ENCODE measurements around the gene S1PR5. TPM values are rescaled to one million over a fixed set of nuclear protein-coding genes. Genes with fewer than 3 reads are reported as not detected.
"Not testable (repeated sequence)": the region's sequence is repeated elsewhere in the genome, so short reads cannot be mapped to it uniquely, and the experiment has no call there.

The S1PR5 gene
- total RNA-seq, 1 experiment from 2014 or later: 1.8 TPM

- DNase-seq (ENCODE audit: low read depth): no peak
Measured at GRCh38 chr19:10544753-10545251, 27.6 kb upstream of the S1PR5 start.

- DNase-seq (ENCODE audit: low read depth): no peak
Measured at GRCh38 chr19:10544242-10544752, 27.1 kb upstream of the S1PR5 start.

DNA sequence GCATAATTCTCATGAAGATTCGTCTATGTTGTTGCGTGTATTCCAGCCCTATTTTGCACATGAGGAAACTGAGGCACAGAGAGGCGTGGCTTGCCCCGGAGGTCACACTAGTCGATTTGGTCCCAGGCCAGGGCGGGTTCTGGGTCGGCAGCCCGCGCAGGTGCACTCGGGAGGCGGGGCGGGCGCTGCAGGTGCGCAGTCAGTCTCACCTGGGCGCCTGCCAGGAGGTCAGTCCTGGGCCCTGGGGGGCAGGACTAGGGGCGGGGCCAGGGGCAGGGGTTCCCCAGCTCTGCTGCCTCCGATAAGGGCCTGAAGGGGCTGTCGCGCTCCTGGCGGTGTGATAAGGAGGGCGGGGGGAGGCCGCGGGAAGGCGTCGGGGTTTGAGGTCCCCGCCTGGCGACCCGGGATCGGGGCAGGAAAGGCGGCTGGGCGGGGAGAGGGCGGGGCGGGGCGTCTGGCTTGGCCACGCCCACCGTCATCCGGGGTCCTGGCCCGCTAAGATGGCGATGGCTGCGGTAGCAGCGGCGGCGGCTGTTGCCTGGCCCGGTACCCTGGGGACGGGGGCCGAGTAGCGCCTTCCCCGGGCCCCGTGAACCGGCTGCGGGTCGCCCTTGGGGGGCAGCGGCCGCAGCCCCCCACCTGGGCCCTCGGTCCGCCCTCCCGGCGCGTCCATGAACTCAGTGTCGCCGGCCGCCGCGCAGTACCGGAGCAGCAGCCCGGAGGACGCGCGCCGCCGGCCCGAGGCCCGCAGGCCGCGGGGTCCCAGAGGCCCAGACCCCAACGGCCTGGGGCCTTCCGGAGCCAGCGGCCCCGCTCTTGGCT, 26.4 kb upstream of the S1PR5 start, which contains the start of gene ATG4D:
Gene ATG4D (plus strand): TSS at position 485 of the 822 bp plus-strand sequence. CDS start 187 bp downstream, at position 672.
- DNase-seq (ENCODE audit: low read depth): no peak

DNA sequence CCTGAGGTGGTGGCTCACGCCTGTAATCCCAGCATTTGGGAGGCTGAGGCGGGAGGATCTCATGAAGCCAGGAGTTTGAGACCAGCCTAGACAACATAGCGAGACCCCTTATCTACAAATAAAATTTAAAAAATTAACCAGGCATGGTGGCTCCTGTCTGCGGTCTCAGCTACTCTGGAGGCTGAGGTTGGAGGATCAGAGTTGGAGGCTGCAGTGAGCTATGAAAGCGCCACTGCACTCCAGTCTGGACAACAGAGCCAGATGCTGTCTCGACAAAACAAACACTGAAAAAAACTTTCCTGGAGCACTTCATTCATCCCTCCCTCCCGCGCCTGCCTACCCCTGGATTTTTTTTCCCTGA, 25.8 kb upstream of the S1PR5 start:
- no peak for DNase-seq (ENCODE audit: low read depth)

DNA sequence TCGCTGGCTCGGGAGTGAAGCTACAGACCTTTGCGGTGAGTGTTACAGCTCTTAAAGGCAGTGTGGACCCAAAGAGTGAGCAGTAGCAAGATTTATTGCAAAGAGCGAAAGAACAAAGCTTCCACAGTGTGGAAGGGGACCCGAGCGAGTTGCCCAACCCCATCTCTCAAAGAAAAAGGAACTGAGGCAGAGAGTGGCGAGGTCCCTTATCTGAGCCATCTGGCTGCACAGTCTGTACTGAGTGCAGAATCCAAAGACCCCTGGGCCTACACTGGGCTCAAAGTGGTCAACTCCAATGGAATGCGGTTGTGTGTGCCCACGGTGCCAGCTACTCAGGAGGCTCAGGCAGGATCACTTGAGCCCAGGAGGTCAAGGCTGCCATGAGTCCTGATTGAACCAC, 21.8 kb upstream of the S1PR5 start:
- DNase-seq (ENCODE audit: low read depth): not testable (repeated sequence)

DNA sequence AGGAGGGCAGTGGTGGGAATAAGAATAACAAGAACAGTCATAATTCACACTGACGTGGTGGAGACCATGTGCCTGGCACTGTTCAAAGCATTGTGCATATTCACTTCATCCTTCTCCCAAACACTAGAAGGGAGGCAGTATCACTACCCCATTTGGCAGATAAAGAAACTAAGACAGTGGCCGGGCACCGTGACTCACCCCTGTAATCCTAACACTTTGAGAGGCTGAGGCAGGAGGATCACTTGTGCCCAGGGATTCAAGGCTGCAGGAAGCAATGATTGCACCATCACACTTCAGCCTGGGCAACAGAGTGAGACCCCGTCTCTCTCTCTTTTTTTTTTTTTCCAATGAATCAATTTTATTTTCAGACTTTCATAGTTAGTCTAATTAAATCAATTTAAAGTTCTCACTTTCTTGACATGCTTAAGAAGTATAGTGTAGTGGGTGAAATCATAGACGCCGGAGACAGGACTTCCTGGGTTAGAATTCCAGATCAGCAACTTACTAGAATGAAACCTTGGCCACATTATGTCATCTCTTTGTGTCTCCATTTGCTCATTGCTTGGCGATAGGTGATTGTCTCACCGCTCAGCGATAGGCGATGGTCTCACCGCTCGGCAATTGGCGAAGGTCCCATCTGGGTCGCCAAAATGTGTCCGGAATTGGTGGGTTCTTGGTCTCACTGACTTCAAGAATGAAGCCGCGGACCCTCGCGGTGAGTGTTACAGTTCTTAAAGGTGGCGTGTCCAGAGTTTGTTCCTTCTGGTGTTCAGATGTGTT, 21.1 kb upstream of the S1PR5 start:
- DNase-seq (ENCODE audit: low read depth): no peak

GRCh38 chr19:10537668-10538067, 20.4 kb upstream of the S1PR5 start:
- DNase-seq (ENCODE audit: low read depth): no peak

GRCh38 chr19:10535613-10536012, 18.4 kb upstream of the S1PR5 start:
- no peak for DNase-seq (ENCODE audit: low read depth)

DNA sequence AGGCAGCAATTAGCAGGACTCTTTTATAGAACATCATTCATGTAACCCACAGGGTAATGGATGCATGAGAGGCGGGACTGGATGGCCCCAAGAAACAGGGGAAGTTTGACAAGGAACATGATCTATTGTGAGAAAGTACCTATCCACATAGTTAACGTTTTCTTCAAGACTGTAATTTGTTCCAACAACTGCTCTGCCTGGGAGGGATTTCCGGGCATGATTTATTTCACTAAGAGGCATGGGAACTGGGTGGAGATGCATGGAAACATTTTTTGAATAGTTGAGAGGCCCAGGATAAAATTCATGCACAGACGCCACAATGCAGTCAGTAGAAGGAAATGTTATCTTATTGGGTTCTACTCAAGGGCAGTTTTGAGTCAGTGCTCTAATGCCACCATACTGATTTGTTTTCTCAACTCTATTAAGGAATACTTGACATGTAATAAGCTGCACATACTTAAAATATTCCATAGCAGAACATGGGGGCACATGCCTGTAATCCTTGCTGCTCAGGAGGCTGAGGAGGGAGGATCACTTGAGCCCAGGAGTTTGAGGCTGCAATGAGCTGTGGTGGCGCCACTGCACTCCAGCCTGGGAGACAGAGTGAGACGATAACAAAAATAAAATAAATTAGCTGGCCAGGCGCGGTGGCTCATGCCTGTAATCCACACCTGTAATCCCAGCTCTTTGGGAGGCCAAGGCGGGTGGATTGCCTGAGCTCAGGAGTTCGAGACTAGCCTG, 16.6 kb upstream of the S1PR5 start:
- no peak for DNase-seq (ENCODE audit: low read depth)

DNA sequence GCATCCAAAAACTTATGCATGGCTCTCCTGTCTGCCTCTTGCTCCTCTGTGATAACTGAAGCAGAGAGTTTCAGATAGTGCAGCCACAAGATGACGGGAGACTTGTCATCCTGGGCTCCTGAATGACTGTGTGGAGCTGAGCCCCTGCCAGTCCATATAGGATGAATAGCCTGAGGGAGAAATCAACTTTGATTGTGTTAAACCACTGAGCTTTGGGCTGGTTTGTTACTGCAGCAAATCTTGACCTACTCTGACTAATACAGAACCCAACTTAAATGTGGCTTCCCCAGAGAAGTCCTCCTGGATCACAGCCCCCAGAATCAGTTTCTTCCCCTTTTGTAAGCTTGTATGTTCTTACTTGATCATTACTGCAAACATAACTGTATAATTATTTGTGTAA, 15.2 kb upstream of the S1PR5 start:
- DNase-seq (ENCODE audit: low read depth): no peak

GRCh38 chr19:10526887-10527286, 9.6 kb upstream of the S1PR5 start:
- not testable (repeated sequence) for DNase-seq (ENCODE audit: low read depth)

- DNase-seq (ENCODE audit: low read depth): no peak
Measured at GRCh38 chr19:10525636-10526035, 8.4 kb upstream of the S1PR5 start.

DNA sequence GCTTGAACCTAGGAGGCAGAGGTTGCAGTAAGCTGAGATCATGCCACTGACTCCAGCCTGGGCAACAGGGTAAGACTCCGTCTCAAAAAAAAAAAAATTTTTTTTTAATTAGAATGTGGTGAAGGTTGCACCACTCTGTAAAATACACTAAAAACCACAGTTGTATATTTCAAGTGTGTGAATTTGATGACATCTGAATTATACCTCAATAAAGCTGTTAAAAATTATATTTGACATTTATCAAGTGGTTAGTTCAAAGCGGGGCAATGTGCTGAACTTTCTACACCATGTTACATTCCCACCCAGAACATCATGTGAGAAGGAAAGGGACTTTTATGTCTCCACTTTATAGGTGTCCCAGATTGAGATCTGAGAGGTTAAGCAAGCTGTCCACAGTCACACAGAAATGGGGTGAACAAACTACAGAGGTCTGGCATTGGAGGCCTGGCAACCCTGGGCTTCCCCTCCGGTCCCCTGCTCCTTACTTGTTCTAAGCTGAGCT, 5.9 kb upstream of the S1PR5 start:
- no peak for DNase-seq (ENCODE audit: low read depth)

- no peak for DNase-seq (ENCODE audit: low read depth)
Measured at GRCh38 chr19:10521461-10522171, 4.4 kb upstream of the S1PR5 start.

DNA sequence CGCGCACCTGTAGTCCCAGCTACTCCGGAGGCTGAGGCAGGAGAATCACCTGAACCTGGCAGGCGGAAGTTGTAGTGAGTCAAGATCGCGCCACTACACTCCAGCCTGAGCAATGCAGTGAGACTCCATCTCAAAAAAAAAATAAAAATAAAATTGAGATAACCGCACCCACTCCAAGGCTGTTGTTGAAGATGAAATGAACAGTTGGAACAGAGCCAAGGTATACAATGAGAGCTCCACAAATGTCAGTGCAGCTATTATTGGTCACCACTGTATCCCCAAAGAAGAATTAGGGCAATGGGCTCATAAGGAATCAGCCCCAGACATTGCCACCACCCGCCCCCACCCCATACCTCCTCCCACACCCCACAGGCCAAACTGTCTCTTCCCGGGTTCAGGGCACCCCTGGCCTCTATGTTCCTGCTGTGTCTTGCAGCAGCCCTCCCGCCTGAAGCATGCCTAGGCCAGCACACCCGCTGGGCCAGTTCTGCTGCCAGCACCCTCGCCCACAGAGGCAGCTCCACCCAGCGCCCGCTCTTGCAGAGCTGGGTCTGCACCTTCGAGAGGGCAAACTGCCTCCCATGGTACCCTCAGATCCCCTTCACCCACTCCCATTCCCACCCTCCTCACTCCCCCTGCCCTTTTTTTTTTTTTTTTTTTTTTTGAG, 3.5 kb upstream of the S1PR5 start:
- DNase-seq (ENCODE audit: low read depth): no peak

DNA sequence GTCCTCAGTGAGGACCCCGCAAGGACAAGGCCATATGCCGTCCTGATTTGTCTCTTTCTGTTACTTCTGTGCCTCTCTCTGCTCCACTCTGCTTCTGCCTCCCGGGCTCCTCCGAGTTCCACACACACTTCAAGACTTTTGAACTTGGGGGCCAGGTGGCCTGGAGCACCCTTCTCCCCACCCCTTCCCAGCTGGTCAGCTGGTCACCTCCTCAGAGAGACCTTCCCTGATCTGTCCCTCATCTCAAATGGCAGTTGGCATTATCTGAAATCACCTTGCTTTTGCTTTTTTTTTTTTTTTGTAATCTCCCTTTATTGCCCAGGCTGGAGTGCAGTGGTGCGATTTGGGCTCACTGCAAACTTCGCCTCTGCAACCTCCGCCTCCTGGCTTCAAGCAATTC, 2.2 kb upstream of the S1PR5 start:
- DNase-seq (ENCODE audit: low read depth): no peak

DNA sequence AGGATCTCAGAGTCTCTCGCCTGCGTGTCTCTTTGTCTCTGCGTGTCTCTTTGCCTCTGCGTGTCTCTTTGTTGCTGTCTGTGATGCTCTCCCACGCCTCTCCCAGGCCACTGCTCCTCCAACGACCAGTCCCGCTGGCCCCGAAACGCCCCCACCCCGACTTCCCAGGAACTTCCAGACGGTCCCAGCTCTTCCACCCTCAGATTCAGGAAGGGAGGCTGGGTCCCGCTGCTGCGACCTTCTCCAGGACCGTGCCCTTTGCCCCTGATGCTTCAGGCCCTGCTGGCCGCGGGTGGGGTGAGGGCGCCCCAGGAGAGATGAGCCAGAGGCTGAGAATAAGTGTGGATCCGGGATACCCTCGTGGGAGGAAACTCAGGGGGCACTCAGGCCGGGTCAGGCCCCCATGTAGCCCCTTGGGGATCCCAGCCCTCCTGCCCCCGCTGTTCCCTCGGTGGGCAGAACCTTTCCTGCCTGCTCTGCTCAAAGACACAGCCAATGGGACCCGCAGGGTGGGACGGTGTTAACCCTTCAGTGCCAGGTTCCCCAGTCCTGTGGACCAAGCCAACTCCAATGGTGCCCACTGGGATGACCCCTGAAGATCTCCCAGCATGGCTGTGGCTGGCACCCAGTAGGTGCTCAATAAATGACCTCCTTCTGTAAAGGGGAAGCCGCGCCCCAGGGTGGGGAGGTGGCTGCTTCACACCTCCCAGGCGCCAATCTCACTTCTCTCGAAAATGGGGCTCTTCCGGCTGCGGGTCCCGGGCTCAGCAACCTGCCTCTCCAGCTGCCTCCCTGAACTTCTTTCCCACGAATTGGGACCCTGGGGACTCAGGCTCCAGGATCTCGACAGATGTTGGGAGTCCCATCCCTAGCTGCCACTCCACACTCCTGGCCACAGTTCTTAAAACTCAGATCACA, 1.5 kb upstream of the S1PR5 start:
- DNase-seq (ENCODE audit: low read depth): no peak

DNA sequence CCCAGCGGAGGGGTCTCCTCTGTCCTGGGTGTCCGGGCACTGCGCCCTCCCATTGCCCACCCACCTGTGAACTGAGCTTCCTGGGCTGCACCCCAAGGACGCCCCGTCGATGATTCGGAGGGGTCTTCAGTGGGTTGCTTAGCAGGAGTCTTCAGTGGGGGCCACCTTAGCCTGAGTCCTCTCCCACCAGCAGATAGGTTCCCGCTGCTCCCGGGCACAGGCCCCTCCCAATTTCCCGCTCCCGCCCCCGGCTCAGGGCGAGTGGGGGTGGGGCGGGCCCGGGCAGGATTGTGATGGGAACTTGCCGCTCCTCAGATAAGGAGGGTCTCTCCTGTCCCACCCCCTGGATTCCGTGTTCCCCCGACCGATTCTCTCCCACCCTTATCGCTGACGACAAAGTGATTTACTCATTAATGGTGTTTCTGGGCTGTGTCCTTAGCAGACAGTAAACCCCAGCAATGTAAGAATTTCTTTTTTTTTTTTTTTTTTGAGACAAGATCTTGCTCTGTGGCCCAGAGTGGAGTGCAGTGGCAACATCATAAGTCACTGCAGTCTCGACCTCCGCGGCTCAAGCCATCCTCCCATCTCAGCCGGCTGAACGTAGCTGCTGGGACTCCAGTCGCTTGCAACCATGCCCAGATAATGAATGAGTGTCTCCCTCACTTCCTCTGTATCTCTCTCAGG, 655 bp upstream of the S1PR5 start:
- no peak for DNase-seq (ENCODE audit: low read depth)

All from HT1080 (cell line).